ENCODE measurements around the gene RALGDS. TPM values are rescaled to one million over a fixed set of nuclear protein-coding genes. Genes with fewer than 3 reads are reported as not detected.

The RALGDS gene
- 14.6 and 15.3 TPM in 2 replicates for total RNA-seq

GRCh38 chr9:133121198-133121914 is at the start of gene RALGDS:
Gene RALGDS, minus strand, starts transcription at chr9:133121240. Its CDS starts 86 bp downstream, at chr9:133121154.

DNA sequence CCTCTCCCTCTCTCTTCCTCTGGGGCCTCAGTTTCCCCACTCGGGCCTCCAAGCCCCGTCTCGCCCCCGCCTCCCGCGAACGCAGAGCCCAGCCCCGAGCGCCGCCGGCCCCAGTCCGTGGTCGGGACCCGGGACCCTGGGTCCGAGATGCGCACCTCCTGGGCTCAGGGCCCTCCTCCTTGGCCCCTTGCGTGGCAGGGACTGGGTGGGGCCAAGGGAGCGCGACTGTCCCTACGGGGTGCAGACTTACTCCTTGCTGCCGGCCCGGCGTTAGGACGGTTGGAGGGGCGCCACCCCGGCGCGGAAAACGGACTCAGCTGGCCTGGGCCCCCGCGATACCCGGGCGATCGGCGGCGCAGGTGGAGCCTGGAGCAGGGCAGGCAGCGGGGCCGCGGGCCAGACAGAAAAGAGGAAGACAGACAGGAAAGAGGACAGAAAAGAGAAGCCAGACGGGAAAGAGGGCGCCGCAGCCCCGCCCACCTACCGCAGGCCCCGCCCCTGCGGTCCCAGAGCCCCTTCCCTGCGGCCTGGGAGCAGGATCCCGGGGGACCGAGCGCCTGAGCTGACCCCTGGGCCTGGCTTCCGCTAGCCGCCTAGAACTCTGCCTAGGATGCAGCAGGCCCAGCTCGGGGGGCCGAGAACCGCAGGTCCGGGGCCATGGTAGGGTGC is 42.6 kb upstream of the RALGDS start, which contains the start of gene GBGT1:
Gene GBGT1 (minus strand): TSS at position 411 of the 669 bp plus-strand sequence. CDS start 1,502 bp downstream, outside the sequence.

DNA sequence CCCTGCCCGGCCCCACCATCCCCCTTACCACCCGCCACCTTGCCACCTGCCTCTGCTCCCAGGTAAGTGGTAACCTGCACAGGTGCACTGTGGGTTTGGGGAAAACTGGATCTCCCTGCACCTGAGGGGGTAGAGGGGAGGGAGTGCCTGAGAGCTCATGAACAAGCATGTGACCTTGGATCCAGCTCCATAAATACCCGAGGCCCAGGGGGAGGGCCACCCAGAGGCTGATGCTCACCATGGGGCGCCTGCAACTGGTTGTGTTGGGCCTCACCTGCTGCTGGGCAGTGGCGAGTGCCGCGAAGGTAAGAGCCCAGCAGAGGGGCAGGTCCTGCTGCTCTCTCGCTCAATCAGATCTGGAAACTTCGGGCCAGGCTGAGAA is 59.3 kb downstream of the RALGDS start, which contains the start of gene CEL:
Gene CEL (plus strand): TSS at position 218 of the 382 bp plus-strand sequence. CDS start 22 bp downstream, at position 240.

Other genes with a start within 250 kb of the RALGDS start
- gene AK8, start 243.0 kb downstream of the RALGDS start, total RNA-seq: 0.82 and 5.4 TPM in 2 replicates
- gene SPACA9, start 242.3 kb downstream of the RALGDS start, total RNA-seq: 2.0 and 7.3 TPM in 2 replicates
- gene TSC1, start 176.6 kb downstream of the RALGDS start, total RNA-seq: 22.0 and 25.2 TPM in 2 replicates
- not detected in 2 replicates for gene GFI1B, start 142.5 kb downstream of the RALGDS start, total RNA-seq
- 35.6 and 41.5 TPM in 2 replicates for gene GTF3C5, start 90.2 kb downstream of the RALGDS start, total RNA-seq
- 0.26 and 0.70 TPM in 2 replicates for gene CEL, start 59.3 kb downstream of the RALGDS start, total RNA-seq
- 3.2 and 7.4 TPM in 2 replicates for gene GBGT1, start 42.7 kb upstream of the RALGDS start, total RNA-seq
- gene OBP2B, start 88.0 kb upstream of the RALGDS start, total RNA-seq: not detected in 2 replicates
- gene ABO, start 154.0 kb upstream of the RALGDS start, total RNA-seq: not detected in 2 replicates
- gene SURF6, start 214.9 kb upstream of the RALGDS start, total RNA-seq: 14.3 and 16.2 TPM in 2 replicates
- gene MED22, start 226.9 kb upstream of the RALGDS start, total RNA-seq: 14.5 and 16.0 TPM in 2 replicates
- gene RPL7A, start 227.0 kb upstream of the RALGDS start, total RNA-seq: 3,224 and 4,648 TPM in 2 replicates
- 38.3 and 45.4 TPM in 2 replicates for gene SURF1, start 235.2 kb upstream of the RALGDS start, total RNA-seq
- 19.5 and 24.9 TPM in 2 replicates for gene SURF2, start 235.3 kb upstream of the RALGDS start, total RNA-seq